Suprapubic skin (tissue), 4 donors: ENCODE measurements around the gene RRAD. TPM values are rescaled to one million over a fixed set of nuclear protein-coding genes. Genes with fewer than 3 reads are reported as not detected.

ENCODE experiments used
- total RNA-seq, 4 donors: library from RNA; depleted of rRNA; stranded (reverse); fragments of >200 nt; gene quantifications; one replicate each; pipeline ENCODE4 v1.1.0, GENCODE V29; 2016

Gene RRAD
- total RNA-seq, 4 donors from 2014 or later, result 1.5 to 12.1 (median 4.6) TPM

Other genes starting within 250 kb of the RRAD start
- 10 to 100 TPM; 24.0 to 55.1 (median 36.4) TPM for gene CMTM4, start 228.8 kb downstream of the RRAD start, total RNA-seq
- 100 to 1,000 TPM; 102 to 212 (median 137) TPM for gene DYNC1LI2, start 173.9 kb downstream of the RRAD start, total RNA-seq
- gene TERB1, start 124.0 kb downstream of the RRAD start, total RNA-seq, result not detected
- gene NAE1, start 94.6 kb downstream of the RRAD start, total RNA-seq, result 10 to 100 TPM; 36.2 to 57.5 (median 45.0) TPM
- not detected for gene CA7, start 81.1 kb downstream of the RRAD start, total RNA-seq
- 1 to 10 TPM; 5.0 to 8.3 (median 6.6) TPM for gene PDP2, start 45.0 kb downstream of the RRAD start, total RNA-seq
- gene CDH16, start 6.7 kb downstream of the RRAD start, total RNA-seq, result under 1 TPM in 1 of 4 donors, not detected in 3; 0.45 TPM
- 10 to 100 TPM; 34.4 to 69.0 (median 45.0) TPM for gene CIAO2B, start 8.9 kb upstream of the RRAD start, total RNA-seq
- gene CES2, start 10.0 kb upstream of the RRAD start, total RNA-seq, result 10 to 100 TPM; 33.6 to 56.0 (median 42.3) TPM
- 1 to 10 TPM in 3 of 4 donors, not detected in 1; 1.4 to 2.2 (median 1.5) TPM for gene CES3, start 35.7 kb upstream of the RRAD start, total RNA-seq
- gene CES4A, start 63.1 kb upstream of the RRAD start, total RNA-seq, result 100 to 1,000 TPM in 2 of 4 donors, 10 to 100 TPM in 2; 47.2 to 148 (median 99.9) TPM
- gene CBFB, start 103.6 kb upstream of the RRAD start, total RNA-seq, result 10 to 100 TPM; 28.2 to 68.3 (median 46.6) TPM
- gene PHAF1, start 184.4 kb upstream of the RRAD start, total RNA-seq, result 10 to 100 TPM; 44.0 to 60.9 (median 53.1) TPM
- gene B3GNT9, start 225.5 kb upstream of the RRAD start, total RNA-seq, result 1 to 10 TPM; 7.5 to 9.7 (median 9.0) TPM
- gene TRADD, start 234.4 kb upstream of the RRAD start, total RNA-seq, result 10 to 100 TPM; 25.9 to 34.4 (median 28.7) TPM
- gene FBXL8, start 234.4 kb upstream of the RRAD start, total RNA-seq, result 100 to 1,000 TPM in 1 of 4 donors, 10 to 100 TPM in 3; 45.0 to 134 (median 58.8) TPM
- gene HSF4, start 239.2 kb upstream of the RRAD start, total RNA-seq, result 100 to 1,000 TPM in 2 of 4 donors, 10 to 100 TPM in 2; 56.5 to 351 (median 102) TPM
- 100 to 1,000 TPM in 2 of 4 donors, 10 to 100 TPM in 2; 64.3 to 116 (median 90.5) TPM for gene NOL3, start 245.0 kb upstream of the RRAD start, total RNA-seq